Measurements from ENCODE around the gene PYM1.
A peak's percentile ranks its signal among the peaks of the same experiment; 100 is the strongest.
"Not testable (repeated sequence)": the region's sequence is repeated elsewhere in the genome, so short reads cannot be mapped to it uniquely, and the experiment has no call there.

PYM1 gene

GRCh38 chr12:55925870-55926737 lies 1.6 kb downstream of the PYM1 start:
- Histone ChIP-seq H3K9ac (ENCODE audit: low read depth, low read length) (peak overlapping the region; percentile 96; the same call in 1 of the 2 replicates), H3K9me3 (ENCODE audit: insufficient read depth, low read depth, low read length) (no peaks in the 10 kb centered on the region), H3K4me1 (ENCODE audit: insufficient read depth, low read length) (peaks cover 10% of the 10 kb centered on the region; the same call in 1 of the 2 replicates), H3K27me3 (ENCODE audit: insufficient read depth, low read length) (peaks cover 2% of the 10 kb centered on the region; the same call in 1 of the 2 replicates), H3K36me3 (ENCODE audit: insufficient read depth, low read depth, low read length) (peaks cover 30% of the 10 kb centered on the region), H3K27ac (ENCODE audit: low read length) (peak overlapping the region; percentile 35), H3K4me3 (ENCODE audit: low read length) (peak overlapping the region; percentile 93)

GRCh38 chr12:55925371-55925770 lies 2.3 kb downstream of the PYM1 start:
- H3K4me3 ChIP-seq (ENCODE audit: low read length), result peak overlapping the region; percentile 93; the same call in 1 of the 2 replicates
- H3K36me3 ChIP-seq (ENCODE audit: insufficient read depth, low read depth, low read length), result peaks cover 34% of the 10 kb centered on the region
- peaks cover 9% of the 10 kb centered on the region; the same call in 1 of the 2 replicates for H3K4me1 ChIP-seq (ENCODE audit: insufficient read depth, low read length)
- no peaks in the 10 kb centered on the region for H3K9me3 ChIP-seq (ENCODE audit: insufficient read depth, low read depth, low read length)
- peak overlapping the region; percentile 96; the same call in 1 of the 2 replicates for H3K9ac ChIP-seq (ENCODE audit: low read depth, low read length)
- no peak overlapping the region for H3K27ac ChIP-seq (ENCODE audit: low read length)
- no peaks in the 10 kb centered on the region for H3K27me3 ChIP-seq (ENCODE audit: insufficient read depth, low read length)

GRCh38 chr12:55923648-55924047 lies 4.0 kb downstream of the PYM1 start:
- H3K9me3 ChIP-seq (ENCODE audit: insufficient read depth, low read depth, low read length); H3K4me3 ChIP-seq (ENCODE audit: low read length); H3K27me3 ChIP-seq (ENCODE audit: insufficient read depth, low read length); H3K9ac ChIP-seq (ENCODE audit: low read depth, low read length); H3K4me1 ChIP-seq (ENCODE audit: insufficient read depth, low read length); H3K27ac ChIP-seq (ENCODE audit: low read length): not testable (repeated sequence)
- H3K36me3 ChIP-seq (ENCODE audit: insufficient read depth, low read depth, low read length), result peaks cover 42% of the 10 kb centered on the region

DNA sequence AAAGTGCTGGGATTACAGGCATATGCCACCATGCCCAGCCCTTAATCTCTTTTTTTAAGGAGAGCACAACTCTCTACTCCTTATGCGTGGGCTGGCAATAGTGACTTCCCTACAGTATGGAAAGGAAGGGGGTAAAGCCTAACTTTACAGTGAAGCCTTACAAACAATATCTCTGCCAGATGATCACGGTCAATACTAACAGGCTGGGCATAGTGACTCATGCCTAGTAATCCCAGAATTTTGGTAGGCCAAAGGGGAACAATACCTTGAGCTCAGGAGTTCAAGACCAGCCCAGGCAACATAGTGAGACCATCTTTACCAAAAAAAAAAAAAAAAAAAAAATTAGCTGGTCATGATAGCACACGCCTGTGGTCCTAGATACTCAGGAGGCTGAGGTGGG lies 5.6 kb downstream of the PYM1 start:
- Histone ChIP-seq H3K4me3 (ENCODE audit: low read length) (no peak overlapping the region), H3K4me1 (ENCODE audit: insufficient read depth, low read length) (0 out of 2 replicates have a peak, but pooled peaks cover 3% of the 10 kb centered on the region), H3K27me3 (ENCODE audit: insufficient read depth, low read length) (no peaks in the 10 kb centered on the region), H3K9me3 (ENCODE audit: insufficient read depth, low read depth, low read length) (no peaks in the 10 kb centered on the region), H3K27ac (ENCODE audit: low read length) (no peak overlapping the region), H3K36me3 (ENCODE audit: insufficient read depth, low read depth, low read length) (peaks cover 42% of the 10 kb centered on the region), H3K9ac (ENCODE audit: low read depth, low read length) (no peak overlapping the region)

- not testable (repeated sequence) for H3K9ac ChIP-seq (ENCODE audit: low read depth, low read length); H3K27me3 ChIP-seq (ENCODE audit: insufficient read depth, low read length); H3K4me1 ChIP-seq (ENCODE audit: insufficient read depth, low read length); H3K27ac ChIP-seq (ENCODE audit: low read length); H3K4me3 ChIP-seq (ENCODE audit: low read length); H3K9me3 ChIP-seq (ENCODE audit: insufficient read depth, low read depth, low read length)
- peaks cover 41% of the 10 kb centered on the region for H3K36me3 ChIP-seq (ENCODE audit: insufficient read depth, low read depth, low read length)
Observed at GRCh38 chr12:55919032-55919431, 8.7 kb downstream of the PYM1 start.

- Histone ChIP-seq H3K27me3 (ENCODE audit: insufficient read depth, low read length) (no peaks in the 10 kb centered on the region), H3K36me3 (ENCODE audit: insufficient read depth, low read depth, low read length) (peaks cover 34% of the 10 kb centered on the region), H3K4me1 (ENCODE audit: insufficient read depth, low read length) (no peaks in the 10 kb centered on the region), H3K9me3 (ENCODE audit: insufficient read depth, low read depth, low read length) (no peaks in the 10 kb centered on the region), H3K4me3 (ENCODE audit: low read length) (no peak overlapping the region), H3K9ac (ENCODE audit: low read depth, low read length) (no peak overlapping the region), H3K27ac (ENCODE audit: low read length) (no peak overlapping the region)
Observed at GRCh38 chr12:55915482-55915859, 12.2 kb downstream of the PYM1 start.

DNA sequence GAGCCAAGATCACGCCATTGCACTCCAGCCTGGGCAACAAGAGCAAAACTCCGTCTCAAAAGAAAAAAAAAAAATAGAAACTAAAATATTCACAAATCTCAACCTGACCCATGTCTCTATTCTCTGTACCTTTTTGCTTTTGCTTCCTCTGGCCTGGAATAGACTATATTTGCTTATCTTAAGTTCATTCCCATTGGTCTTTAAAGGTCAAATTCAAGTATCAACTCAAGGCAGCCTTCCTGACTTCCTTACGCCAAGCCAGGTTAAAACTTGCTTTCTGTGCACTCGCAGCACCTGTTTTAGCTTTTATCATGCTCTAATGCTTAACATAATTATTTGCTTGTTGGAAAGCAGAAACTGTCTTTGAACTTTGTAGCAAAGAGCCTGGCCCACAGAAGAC lies 14.8 kb downstream of the PYM1 start:
- Histone ChIP-seq H3K4me1 (ENCODE audit: insufficient read depth, low read length) (no peaks in the 10 kb centered on the region), H3K4me3 (ENCODE audit: low read length) (no peak overlapping the region), H3K27ac (ENCODE audit: low read length) (no peak overlapping the region), H3K27me3 (ENCODE audit: insufficient read depth, low read length) (no peaks in the 10 kb centered on the region), H3K9ac (ENCODE audit: low read depth, low read length) (no peak overlapping the region), H3K36me3 (ENCODE audit: insufficient read depth, low read depth, low read length) (peaks cover 26% of the 10 kb centered on the region), H3K9me3 (ENCODE audit: insufficient read depth, low read depth, low read length) (no peaks in the 10 kb centered on the region)

GRCh38 chr12:55909513-55909884 lies 18.2 kb downstream of the PYM1 start:
- no peak overlapping the region for H3K27ac ChIP-seq (ENCODE audit: low read length)
- peaks cover 18% of the 10 kb centered on the region for H3K36me3 ChIP-seq (ENCODE audit: insufficient read depth, low read depth, low read length)
- H3K9me3 ChIP-seq (ENCODE audit: insufficient read depth, low read depth, low read length), result no peaks in the 10 kb centered on the region
- H3K27me3 ChIP-seq (ENCODE audit: insufficient read depth, low read length), result no peaks in the 10 kb centered on the region
- no peak overlapping the region for H3K4me3 ChIP-seq (ENCODE audit: low read length)
- H3K4me1 ChIP-seq (ENCODE audit: insufficient read depth, low read length), result no peaks in the 10 kb centered on the region
- no peak overlapping the region; the same call in 1 of the 2 replicates for H3K9ac ChIP-seq (ENCODE audit: low read depth, low read length)

GRCh38 chr12:55908726-55909512 lies 18.8 kb downstream of the PYM1 start:
- Histone ChIP-seq H3K9ac (ENCODE audit: low read depth, low read length) (no peak overlapping the region; the same call in 1 of the 2 replicates), H3K27me3 (ENCODE audit: insufficient read depth, low read length) (no peaks in the 10 kb centered on the region), H3K4me3 (ENCODE audit: low read length) (no peak overlapping the region), H3K4me1 (ENCODE audit: insufficient read depth, low read length) (no peaks in the 10 kb centered on the region), H3K27ac (ENCODE audit: low read length) (no peak overlapping the region), H3K36me3 (ENCODE audit: insufficient read depth, low read depth, low read length) (peaks cover 12% of the 10 kb centered on the region), H3K9me3 (ENCODE audit: insufficient read depth, low read depth, low read length) (no peaks in the 10 kb centered on the region)

DNA sequence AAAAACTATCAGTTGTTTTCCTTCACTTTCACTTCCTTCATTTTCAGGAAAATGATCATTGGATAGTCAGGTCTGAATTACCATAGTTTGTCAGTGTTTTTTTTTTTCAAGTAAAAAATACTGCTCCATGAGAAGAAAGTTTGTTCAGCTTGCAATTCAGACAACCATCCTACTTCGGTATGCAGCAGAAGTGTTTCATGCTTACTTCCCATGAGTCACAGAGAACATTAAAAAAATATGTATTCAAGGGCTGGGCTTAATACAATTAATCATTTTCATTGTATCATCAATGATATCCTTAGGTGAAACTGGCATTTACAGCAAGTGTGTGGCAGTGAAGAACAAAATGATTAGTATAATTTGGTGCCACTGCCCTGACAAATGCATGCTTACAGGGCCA lies 21.6 kb downstream of the PYM1 start:
- no peaks in the 10 kb centered on the region for H3K27me3 ChIP-seq (ENCODE audit: insufficient read depth, low read length)
- no peak overlapping the region for H3K27ac ChIP-seq (ENCODE audit: low read length)
- H3K9me3 ChIP-seq (ENCODE audit: insufficient read depth, low read depth, low read length), result no peaks in the 10 kb centered on the region
- no peak overlapping the region for H3K9ac ChIP-seq (ENCODE audit: low read depth, low read length)
- peaks cover 27% of the 10 kb centered on the region for H3K36me3 ChIP-seq (ENCODE audit: insufficient read depth, low read depth, low read length)
- no peak overlapping the region for H3K4me3 ChIP-seq (ENCODE audit: low read length)
- H3K4me1 ChIP-seq (ENCODE audit: insufficient read depth, low read length), result no peaks in the 10 kb centered on the region

DNA sequence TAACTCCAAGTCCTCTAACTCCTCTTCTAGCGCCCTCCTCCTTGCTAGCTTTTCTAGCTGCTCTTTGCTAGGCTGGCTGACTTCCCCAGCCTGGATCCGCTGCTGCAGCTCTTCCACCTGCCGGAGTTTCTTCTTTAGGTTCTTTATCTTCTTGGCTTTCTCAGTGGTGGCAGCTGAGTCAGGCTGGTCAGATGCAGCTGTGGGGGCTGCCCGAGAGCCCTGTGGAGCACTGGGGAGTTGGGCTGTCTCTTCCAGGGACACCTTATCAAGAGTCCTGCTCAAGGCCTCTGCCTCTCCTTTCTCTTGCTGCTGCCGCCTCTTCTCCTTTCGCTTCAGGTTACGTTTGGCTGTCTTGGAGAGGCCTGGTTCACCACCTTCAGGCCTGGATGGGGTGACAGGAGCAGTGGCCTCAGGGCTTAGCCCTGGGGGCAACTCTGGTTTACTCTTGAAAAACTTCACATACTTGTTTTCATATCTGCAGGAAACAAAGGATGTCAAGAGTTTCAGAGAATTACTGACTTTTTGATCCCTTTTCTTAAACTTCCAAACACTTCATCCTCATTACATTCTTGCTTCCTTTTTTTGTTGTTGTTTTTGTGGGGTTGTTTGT lies 25.7 kb downstream of the PYM1 start:
- no peaks in the 10 kb centered on the region for H3K4me1 ChIP-seq (ENCODE audit: insufficient read depth, low read length)
- no peak overlapping the region for H3K4me3 ChIP-seq (ENCODE audit: low read length)
- no peak overlapping the region for H3K9ac ChIP-seq (ENCODE audit: low read depth, low read length)
- no peaks in the 10 kb centered on the region for H3K27me3 ChIP-seq (ENCODE audit: insufficient read depth, low read length)
- no peaks in the 10 kb centered on the region for H3K9me3 ChIP-seq (ENCODE audit: insufficient read depth, low read depth, low read length)
- H3K27ac ChIP-seq (ENCODE audit: low read length), result no peak overlapping the region
- H3K36me3 ChIP-seq (ENCODE audit: insufficient read depth, low read depth, low read length), result peaks cover 29% of the 10 kb centered on the region
